Measurements from ENCODE around the gene RABGAP1.

Gene RABGAP1

GRCh38 chr9:123085916-123086315, 145.1 kb downstream of the RABGAP1 start:
- peaks cover 9 to 78% of the 10 kb centered on the region in 2 experiments for H3K36me3 ChIP-seq (ENCODE audit: control insufficient read depth in 2 of 2, insufficient read depth in 1 of 2, low read length in 2 of 2)
- no peaks in the 10 kb centered on the region for H3K9me3 ChIP-seq (ENCODE audit: control insufficient read depth, insufficient read depth, low read depth, low read length)
- H3K4me1 ChIP-seq (ENCODE audit: control insufficient read depth, insufficient read depth, low read length), result no peaks in the 10 kb centered on the region
- TF ChIP-seq ZEB2 (tag by site-specific recombination; IDR thresholded peaks at IDR 0.05), result no peak
- TF ChIP-seq ZNF626 (tag by site-specific recombination; IDR thresholded peaks at IDR 0.05), result no peak
- no peak for TF ChIP-seq GLIS2 (tag by site-specific recombination; IDR thresholded peaks at IDR 0.05)
- TF ChIP-seq OSR2 (tag by site-specific recombination; IDR thresholded peaks at IDR 0.05), result no peak
- TF ChIP-seq ZBTB1 (tag by site-specific recombination; IDR thresholded peaks at IDR 0.05), result no peak
- TF ChIP-seq ZNF837 (tag by site-specific recombination; IDR thresholded peaks at IDR 0.05), result no peak
- TF ChIP-seq ZNF658 (tag by site-specific recombination; IDR thresholded peaks at IDR 0.05), result no peak
- TF ChIP-seq ZNF560 (tag by site-specific recombination; IDR thresholded peaks at IDR 0.05; ENCODE audit: borderline replicate concordance), result no peak
- no peak for TF ChIP-seq ZFP69B (tag by site-specific recombination; IDR thresholded peaks at IDR 0.05)
- TF ChIP-seq ZNF24 (tag by site-specific recombination; IDR thresholded peaks at IDR 0.05), result no peak
- no peak for TF ChIP-seq ZNF211 (tag by site-specific recombination; IDR thresholded peaks at IDR 0.05; ENCODE audit: low read depth)
- no peak for TF ChIP-seq SALL2 (tag by site-specific recombination; IDR thresholded peaks at IDR 0.05; ENCODE audit: borderline replicate concordance)
- TF ChIP-seq, protein P1, sequence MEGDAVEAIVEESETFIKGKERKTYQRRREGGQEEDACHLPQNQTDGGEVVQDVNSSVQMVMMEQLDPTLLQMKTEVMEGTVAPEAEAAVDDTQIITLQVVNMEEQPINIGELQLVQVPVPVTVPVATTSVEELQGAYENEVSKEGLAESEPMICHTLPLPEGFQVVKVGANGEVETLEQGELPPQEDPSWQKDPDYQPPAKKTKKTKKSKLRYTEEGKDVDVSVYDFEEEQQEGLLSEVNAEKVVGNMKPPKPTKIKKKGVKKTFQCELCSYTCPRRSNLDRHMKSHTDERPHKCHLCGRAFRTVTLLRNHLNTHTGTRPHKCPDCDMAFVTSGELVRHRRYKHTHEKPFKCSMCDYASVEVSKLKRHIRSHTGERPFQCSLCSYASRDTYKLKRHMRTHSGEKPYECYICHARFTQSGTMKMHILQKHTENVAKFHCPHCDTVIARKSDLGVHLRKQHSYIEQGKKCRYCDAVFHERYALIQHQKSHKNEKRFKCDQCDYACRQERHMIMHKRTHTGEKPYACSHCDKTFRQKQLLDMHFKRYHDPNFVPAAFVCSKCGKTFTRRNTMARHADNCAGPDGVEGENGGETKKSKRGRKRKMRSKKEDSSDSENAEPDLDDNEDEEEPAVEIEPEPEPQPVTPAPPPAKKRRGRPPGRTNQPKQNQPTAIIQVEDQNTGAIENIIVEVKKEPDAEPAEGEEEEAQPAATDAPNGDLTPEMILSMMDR (tag by site-specific recombination; IDR thresholded peaks at IDR 0.05), result no peak
- no peak for TF ChIP-seq ZNF830 (tag by site-specific recombination; IDR thresholded peaks at IDR 0.05; ENCODE audit: low read depth)
- no peak for TF ChIP-seq SETDB1 (IDR thresholded peaks at IDR 0.05; ENCODE audit: insufficient read length, low read length)
- ChIA-PET POLR2A (no interaction called here), CTCF (interaction anchor here (0.7 to 2.0 kb wide), 3 partner anchors 9 to 264 kb away, joined by 4 to 14 read pairs (median 8); no protein-coding TSS in a partner anchor)
- H3K4me3 ChIP-seq (ENCODE audit: low read depth, low read length), result no peak overlapping the region
- no peak overlapping the region for H3K27ac ChIP-seq (ENCODE audit: extremely low read depth, low read depth, low read length)

DNA sequence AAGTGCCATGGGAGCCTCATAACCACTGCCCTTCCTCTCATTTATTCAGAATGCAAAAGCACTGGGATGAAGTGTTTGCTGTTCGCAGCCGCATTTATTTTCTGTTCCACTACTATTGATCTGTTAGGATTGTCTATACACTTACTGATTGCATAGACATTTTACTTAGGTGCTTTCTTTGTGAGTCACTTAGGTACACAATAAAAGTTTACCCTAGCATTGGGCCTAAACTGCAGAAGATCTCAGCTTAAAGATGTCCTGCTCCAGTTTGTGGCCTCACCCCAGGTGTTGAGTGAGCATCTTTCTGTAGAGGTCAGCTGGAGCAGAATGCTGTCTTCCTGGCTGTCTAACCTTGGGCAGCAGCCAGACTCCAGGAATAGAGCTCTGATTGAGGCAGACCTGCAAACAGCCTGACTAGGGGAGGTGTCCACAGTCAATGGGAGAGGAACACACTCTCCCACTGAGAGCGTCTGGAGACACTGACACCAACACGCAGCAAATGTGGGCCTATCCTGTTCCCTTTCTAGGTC, 146.6 kb downstream of the RABGAP1 start:
- no peak for TF ChIP-seq ZSCAN16 (tag by site-specific recombination; IDR thresholded peaks at IDR 0.05)
- TF ChIP-seq MYNN (tag by site-specific recombination; IDR thresholded peaks at IDR 0.05; ENCODE audit: borderline replicate concordance), result no peak
- TF ChIP-seq, protein P2, sequence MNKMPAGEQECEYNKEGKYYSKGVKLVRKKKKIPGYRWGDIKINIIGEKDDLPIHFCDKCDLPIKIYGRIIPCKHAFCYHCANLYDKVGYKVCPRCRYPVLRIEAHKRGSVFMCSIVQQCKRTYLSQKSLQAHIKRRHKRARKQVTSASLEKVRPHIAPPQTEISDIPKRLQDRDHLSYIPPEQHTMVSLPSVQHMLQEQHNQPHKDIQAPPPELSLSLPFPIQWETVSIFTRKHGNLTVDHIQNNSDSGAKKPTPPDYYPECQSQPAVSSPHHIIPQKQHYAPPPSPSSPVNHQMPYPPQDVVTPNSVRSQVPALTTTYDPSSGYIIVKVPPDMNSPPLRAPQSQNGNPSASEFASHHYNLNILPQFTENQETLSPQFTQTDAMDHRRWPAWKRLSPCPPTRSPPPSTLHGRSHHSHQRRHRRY (tag by site-specific recombination; IDR thresholded peaks at IDR 0.05), result no peak
- TF ChIP-seq PRDM1 (tag by site-specific recombination; IDR thresholded peaks at IDR 0.05), result no peak
- no peak for TF ChIP-seq KLF7 (tag by site-specific recombination; IDR thresholded peaks at IDR 0.05; ENCODE audit: borderline replicate concordance)
- TF ChIP-seq TSHZ1 (tag by site-specific recombination; IDR thresholded peaks at IDR 0.05; ENCODE audit: borderline replicate concordance), result no peak
- TF ChIP-seq, protein P3, sequence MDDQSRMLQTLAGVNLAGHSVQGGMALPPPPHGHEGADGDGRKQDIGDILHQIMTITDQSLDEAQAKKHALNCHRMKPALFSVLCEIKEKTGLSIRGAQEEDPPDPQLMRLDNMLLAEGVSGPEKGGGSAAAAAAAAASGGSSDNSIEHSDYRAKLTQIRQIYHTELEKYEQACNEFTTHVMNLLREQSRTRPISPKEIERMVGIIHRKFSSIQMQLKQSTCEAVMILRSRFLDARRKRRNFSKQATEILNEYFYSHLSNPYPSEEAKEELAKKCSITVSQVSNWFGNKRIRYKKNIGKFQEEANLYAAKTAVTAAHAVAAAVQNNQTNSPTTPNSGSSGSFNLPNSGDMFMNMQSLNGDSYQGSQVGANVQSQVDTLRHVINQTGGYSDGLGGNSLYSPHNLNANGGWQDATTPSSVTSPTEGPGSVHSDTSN (CRISPR knock-in tag; IDR thresholded peaks at IDR 0.05), result no peak
- TF ChIP-seq ZNF548 (tag by site-specific recombination; IDR thresholded peaks at IDR 0.05), result no peak
- no peak for TF ChIP-seq KLF9 (tag by site-specific recombination; IDR thresholded peaks at IDR 0.05; ENCODE audit: low read depth)
- TF ChIP-seq SETDB1 (IDR thresholded peaks at IDR 0.05; ENCODE audit: insufficient read length, low read length), result no peak
- no peak for TF ChIP-seq ZNF221 (tag by site-specific recombination; IDR thresholded peaks at IDR 0.05; ENCODE audit: borderline replicate concordance)
- Histone ChIP-seq H3K27ac (ENCODE audit: extremely low read depth, low read depth, low read length) (no peak overlapping the region), H3K36me3 (ENCODE audit: control insufficient read depth in 2 of 2, insufficient read depth in 1 of 2, low read length in 2 of 2) (peaks cover 4 to 85% of the 10 kb centered on the region in 2 experiments), H3K4me1 (ENCODE audit: control insufficient read depth, insufficient read depth, low read length) (no peaks in the 10 kb centered on the region), H3K4me3 (ENCODE audit: low read depth, low read length) (no peak overlapping the region), H3K9me3 (ENCODE audit: control insufficient read depth, insufficient read depth, low read depth, low read length) (no peaks in the 10 kb centered on the region)
- ChIA-PET CTCF (interaction anchor here (0.6 kb wide), 1 partner anchor 11 kb away, joined by 3 read pairs; no protein-coding TSS in a partner anchor), POLR2A (no interaction called here)

Data from HEK293 (cell line).